Naive thymus-derived CD4-positive, alpha-beta T cell (primary cell): ENCODE measurements around the gene ATG13. TPM values are rescaled to one million over a fixed set of nuclear protein-coding genes. Genes with fewer than 3 reads are reported as not detected.

Source experiments
- ATAC-seq: fragments of 150-1000 bp; cut with Tn5 transposase; 2 replicates; pipeline ENCODE4 v1.10.0; 2021; ENCODE audit warnings: mild to moderate bottlenecking, moderate library complexity
- CTCF ChIA-PET: fragments of 350-600 bp; sonication (Branson Sonifier 250); formaldehyde crosslinking; loops from one replicate; lab custom pipeline; 2021; ENCODE audit warnings: antibody characterized with exemption; lab: Charles Lee
- POLR2A ChIA-PET: fragments of 350-600 bp; sonication (Branson Sonifier 250); formaldehyde crosslinking; loops from one replicate; lab custom pipeline; 2021; ENCODE audit warnings: antibody characterized with exemption, inconsistent platforms; lab: Charles Lee
- DNase-seq, 9 donors: peaks; one replicate each; pipeline versions ENCODE4 v3.0.0 to v3.0.0-alpha.2; 2020 to 2022; ENCODE audit warnings: mixed read lengths in 1 of 9
- H3K27ac ChIP-seq: one replicate; pipeline ENCODE4 v1.7.0; 2013; ENCODE audit warnings: mild to moderate bottlenecking, low read depth, low read length, moderate library complexity
- H3K27me3 ChIP-seq, 2 donors: one replicate each; pipeline ENCODE4 v1.7.0; 2013; ENCODE audit warnings: low read length in 2 of 2, mild to moderate bottlenecking in 2 of 2, moderate library complexity in 2 of 2; ENCODE audit not compliant: control insufficient read depth in 2 of 2, insufficient read depth in 2 of 2
- H3K36me3 ChIP-seq, 3 experiments: 1 replicate in 2 of 3; 2 replicates in 1 of 3; pipeline ENCODE4 v1.7.0; 2013; ENCODE audit warnings: low read length in 3 of 3, mild to moderate bottlenecking in 3 of 3, moderate library complexity in 1 of 3; ENCODE audit not compliant: insufficient read depth in 3 of 3, control insufficient read depth in 2 of 3
- H3K4me1 ChIP-seq, 2 donors: one replicate each; pipeline ENCODE4 v1.7.0; 2013; ENCODE audit warnings: low read length in 2 of 2, mild to moderate bottlenecking in 2 of 2, moderate library complexity in 1 of 2; ENCODE audit not compliant: control insufficient read depth in 2 of 2, insufficient read depth in 2 of 2
- H3K4me3 ChIP-seq: 2 replicates; pipeline ENCODE4 v1.7.0; 2013; ENCODE audit warnings: mild to moderate bottlenecking, low read length
- H3K9me3 ChIP-seq, 3 experiments: 1 replicate in 2 of 3; 2 replicates in 1 of 3; pipeline ENCODE4 v1.7.0; 2013; ENCODE audit warnings: low read length in 3 of 3; ENCODE audit not compliant: control insufficient read depth in 2 of 3
- H3K27ac Mint-ChIP-seq, 9 donors: one replicate each; pipeline ENCODE4 v1.8.0; 2020 to 2022; ENCODE audit warnings: mixed read lengths in 9 of 9, mild to moderate bottlenecking in 8 of 9, moderate library complexity in 5 of 9, inconsistent platforms in 2 of 9
- H3K27me3 Mint-ChIP-seq, 5 donors: one replicate each; pipeline ENCODE4 v1.8.0; 2021 to 2022; ENCODE audit warnings: mixed read lengths in 5 of 5, mild to moderate bottlenecking in 1 of 5
- H3K36me3 Mint-ChIP-seq, 5 donors: one replicate each; pipeline ENCODE4 v1.8.0; 2020 to 2022; ENCODE audit warnings: mixed read lengths in 5 of 5, mild to moderate bottlenecking in 3 of 5, inconsistent platforms in 1 of 5
- H3K4me1 Mint-ChIP-seq, 7 donors: one replicate each; pipeline ENCODE4 v1.8.0; 2020 to 2022; ENCODE audit warnings: mixed read lengths in 7 of 7, mild to moderate bottlenecking in 3 of 7, inconsistent platforms in 1 of 7
- H3K4me3 Mint-ChIP-seq, 10 donors: one replicate each; pipeline ENCODE4 v1.8.0; 2020 to 2022; ENCODE audit warnings: mild to moderate bottlenecking in 10 of 10, mixed read lengths in 10 of 10, moderate library complexity in 6 of 10, inconsistent platforms in 2 of 10
- H3K9me3 Mint-ChIP-seq, 11 donors: one replicate each; pipeline ENCODE4 v1.8.0; 2020 to 2022; ENCODE audit warnings: mixed read lengths in 11 of 11, mild to moderate bottlenecking in 4 of 11, inconsistent platforms in 1 of 11, moderate library complexity in 1 of 11
- intact Hi-C, 2 donors: fragments of 100-400 bp; cut with micrococcal nuclease; formaldehyde crosslinking; loops; one replicate each; pipeline ENCODE4 v1.15.1; 2023
- polyA plus RNA-seq, 2 donors: library from polyadenylated mRNA; unstranded; fragments of 300-500 nt; fragmentation: Illumina TruSeq; gene quantifications; one replicate each; pipeline ENCODE4 v1.2.3, GENCODE V29; 2021
- total RNA-seq, 6 experiments: library from RNA in 5 of 6; stranded (reverse) in 5 of 6; gene quantifications; 1 replicate in 5 of 6; 2 replicates in 1 of 6; pipeline ENCODE4 v1.2.3 and lab custom pipeline; 2021 to 2026

ATG13 gene
- total and polyA plus RNA-seq, 7 experiments from 2014 or later: 70.0 to 114 (median 89.7) TPM

GRCh38 chr11:46603704-46604308, 13.5 kb upstream of the ATG13 start:
- peaks cover 0 to 4% (median 2%) of the 10 kb centered on the region in 5 donors for H3K36me3 Mint-ChIP-seq
- Histone ChIP-seq H3K27ac (no peak overlapping the region), H3K36me3 (peaks cover 0 to 10% (median 0%) of the 10 kb centered on the region in 3 experiments), H3K4me3 (no peak overlapping the region), H3K27me3 (no peaks in the 10 kb centered on the region), H3K9me3 (no peaks in the 10 kb centered on the region), H3K4me1 (no peaks in the 10 kb centered on the region)
- H3K4me3 Mint-ChIP-seq: no peak overlapping the region
- ATAC-seq (no peak), DNase-seq (no peak)
- no peak overlapping the region for H3K27ac Mint-ChIP-seq
- no peaks in the 10 kb centered on the region for H3K9me3 Mint-ChIP-seq
- POLR2A ChIA-PET: no interaction called here
- no peaks in the 10 kb centered on the region for H3K27me3 Mint-ChIP-seq
- peaks cover 0 to 12% (median 4%) of the 10 kb centered on the region in 7 donors for H3K4me1 Mint-ChIP-seq
- intact Hi-C loops: no loop called here
- CTCF ChIA-PET: no interaction called here

- no peak overlapping the region for H3K27ac Mint-ChIP-seq
- Histone ChIP-seq H3K4me3 (no peak overlapping the region), H3K4me1 (no peaks in the 10 kb centered on the region), H3K27me3 (no peaks in the 10 kb centered on the region), H3K9me3 (no peaks in the 10 kb centered on the region), H3K36me3 (peaks cover 0 to 10% (median 0%) of the 10 kb centered on the region in 3 experiments), H3K27ac (no peak overlapping the region)
- no peak overlapping the region for H3K4me3 Mint-ChIP-seq
- no peaks in the 10 kb centered on the region for H3K9me3 Mint-ChIP-seq
- H3K36me3 Mint-ChIP-seq: peaks cover 0 to 4% (median 2%) of the 10 kb centered on the region in 5 donors
- DNase-seq: no peak
- ChIA-PET POLR2A (no interaction called here), CTCF (no interaction called here)
- intact Hi-C loops: no loop called here
- peaks cover 0 to 12% (median 4%) of the 10 kb centered on the region in 7 donors for H3K4me1 Mint-ChIP-seq
- ATAC-seq: no peak
- no peaks in the 10 kb centered on the region for H3K27me3 Mint-ChIP-seq
Observed at GRCh38 chr11:46604796-46605195, 12.6 kb upstream of the ATG13 start.

- no peak for DNase-seq
- peaks cover 0 to 18% (median 6%) of the 10 kb centered on the region in 7 donors for H3K4me1 Mint-ChIP-seq
- intact Hi-C loops: no loop called here
- Histone ChIP-seq H3K4me1 (no peaks in the 10 kb centered on the region), H3K27ac (no peak overlapping the region), H3K36me3 (peaks cover 0 to 10% (median 0%) of the 10 kb centered on the region in 3 experiments), H3K27me3 (no peaks in the 10 kb centered on the region), H3K9me3 (no peaks in the 10 kb centered on the region), H3K4me3 (no peak overlapping the region)
- peaks cover 0 to 4% (median 3%) of the 10 kb centered on the region in 5 donors for H3K36me3 Mint-ChIP-seq
- POLR2A ChIA-PET: interaction anchor here (0.7 to 1.2 kb wide), 2 partner anchors 10 to 689 kb away, joined by 3 read pairs; partner anchors contain the start of genes ATG13 and HARBI1
- no peak for ATAC-seq
- CTCF ChIA-PET: interaction anchor here (1.0 kb wide), 1 partner anchor 11 kb away, joined by 4 read pairs; no protein-coding TSS in a partner anchor
- H3K27ac Mint-ChIP-seq: no peak overlapping the region
- no peaks in the 10 kb centered on the region for H3K9me3 Mint-ChIP-seq
- no peaks in the 10 kb centered on the region for H3K27me3 Mint-ChIP-seq
- no peak overlapping the region for H3K4me3 Mint-ChIP-seq
Observed at GRCh38 chr11:46607516-46607915, 9.8 kb upstream of the ATG13 start.

- H3K36me3 Mint-ChIP-seq: peaks cover 0 to 3% (median 0%) of the 10 kb centered on the region in 5 donors
- Histone ChIP-seq H3K27ac (no peak overlapping the region), H3K36me3 (no peaks in the 10 kb centered on the region), H3K9me3 (no peaks in the 10 kb centered on the region), H3K27me3 (no peaks in the 10 kb centered on the region), H3K4me3 (no peak overlapping the region), H3K4me1 (no peaks in the 10 kb centered on the region)
- ChIA-PET CTCF (no interaction called here), POLR2A (interaction anchor here (0.6 kb wide), 1 partner anchor 9 kb away, joined by 3 read pairs; no protein-coding TSS in a partner anchor)
- no peak overlapping the region for H3K4me3 Mint-ChIP-seq
- ATAC-seq: no peak
- H3K9me3 Mint-ChIP-seq: no peaks in the 10 kb centered on the region
- intact Hi-C loops: no loop called here
- H3K27ac Mint-ChIP-seq: no peak overlapping the region
- DNase-seq: no peak
- H3K27me3 Mint-ChIP-seq: no peaks in the 10 kb centered on the region
- H3K4me1 Mint-ChIP-seq: peaks cover 0 to 18% (median 6%) of the 10 kb centered on the region in 7 donors
Observed at GRCh38 chr11:46609386-46609785, 8.0 kb upstream of the ATG13 start.

GRCh38 chr11:46611526-46612304, 5.6 kb upstream of the ATG13 start:
- ATAC-seq: no peak
- POLR2A ChIA-PET: interaction anchor here (0.6 to 1.1 kb wide), 2 partner anchors 18 to 179 kb away, joined by 3 to 5 read pairs; partner anchors contain the start of gene AMBRA1
- H3K27me3 Mint-ChIP-seq: no peaks in the 10 kb centered on the region
- H3K36me3 Mint-ChIP-seq: peaks cover 0 to 3% (median 0%) of the 10 kb centered on the region in 5 donors
- intact Hi-C loops: loop anchor here in 1 of 2 donors (10.0 kb wide), 2 partner anchors 603 to 943 kb away; partner anchors contain the start of genes CELF1 and DDB2
- H3K9me3 Mint-ChIP-seq: peaks cover 0 to 2% (median 0%) of the 10 kb centered on the region in 11 donors
- no peak for DNase-seq
- H3K4me1 Mint-ChIP-seq: peaks cover 7 to 26% (median 19%) of the 10 kb centered on the region in 7 donors
- H3K27me3 ChIP-seq: no peaks in the 10 kb centered on the region
- H3K27ac Mint-ChIP-seq: peak overlapping the region in 2 of 9 donors; percentile 38 to 48
- no peaks in the 10 kb centered on the region for H3K9me3 ChIP-seq
- H3K27ac ChIP-seq: no peak overlapping the region
- H3K36me3 ChIP-seq: no peaks in the 10 kb centered on the region
- no peak overlapping the region for H3K4me3 Mint-ChIP-seq
- no peak overlapping the region for H3K4me3 ChIP-seq
- peaks cover 5 to 12% of the 10 kb centered on the region in 2 donors for H3K4me1 ChIP-seq
- CTCF ChIA-PET: interaction anchor here (0.5 to 0.8 kb wide), 4 partner anchors 12 to 541 kb away, joined by 3 read pairs; no protein-coding TSS in a partner anchor

- no peak overlapping the region for H3K4me3 Mint-ChIP-seq
- H3K4me1 Mint-ChIP-seq: peaks cover 7 to 27% (median 18%) of the 10 kb centered on the region in 7 donors
- ChIA-PET CTCF (interaction anchor here (0.5 to 0.7 kb wide), 3 partner anchors 12 to 269 kb away, joined by 3 read pairs; no protein-coding TSS in a partner anchor), POLR2A (interaction anchor here (0.9 to 1.1 kb wide), 2 partner anchors 18 to 87 kb away, joined by 3 to 5 read pairs; partner anchors contain the start of gene AMBRA1)
- peaks cover 6 to 13% of the 10 kb centered on the region in 2 donors for H3K4me1 ChIP-seq
- no peaks in the 10 kb centered on the region for H3K27me3 Mint-ChIP-seq
- peaks cover 0 to under 1% (median 0%) of the 10 kb centered on the region in 3 experiments for H3K36me3 ChIP-seq
- intact Hi-C loops: loop anchor here in 1 of 2 donors (10.0 kb wide), 2 partner anchors 602 to 942 kb away; partner anchors contain the start of genes CELF1 and DDB2
- no peaks in the 10 kb centered on the region for H3K9me3 ChIP-seq
- H3K27ac ChIP-seq: no peak overlapping the region
- no peaks in the 10 kb centered on the region for H3K27me3 ChIP-seq
- H3K27ac Mint-ChIP-seq: no peak overlapping the region
- DNase-seq (no peak), ATAC-seq (no peak)
- peaks cover 0 to 3% (median 0%) of the 10 kb centered on the region in 5 donors for H3K36me3 Mint-ChIP-seq
- peaks cover 0 to 4% (median 0%) of the 10 kb centered on the region in 11 donors for H3K9me3 Mint-ChIP-seq
- H3K4me3 ChIP-seq: no peak overlapping the region
Observed at GRCh38 chr11:46612326-46612725, 5.0 kb upstream of the ATG13 start.
